OCI-LY1 (cell line): Measurements from ENCODE around the gene GFER.

Experiments used
- EZH2 ChIP-seq: fragments of 200-600 bp; sonication (generic), shearing (Covaris generic); IDR thresholded peaks from 2 replicates; pipeline ENCODE4 v1.8.0; 2017; ENCODE audit warnings: borderline replicate concordance, mixed run types, mild to moderate bottlenecking, antibody characterized with exemption, low read length, moderate library complexity, mixed read lengths
- TF ChIP-seq, protein P1 (sequence below): fragments of 200-600 bp; sonication (generic), shearing (Covaris generic); IDR thresholded peaks from 2 replicates; pipeline ENCODE4 v1.5.1; 2017; ENCODE audit warnings: mild to moderate bottlenecking, antibody characterized with exemption, low read length, moderate library complexity, mixed read lengths

DNA sequence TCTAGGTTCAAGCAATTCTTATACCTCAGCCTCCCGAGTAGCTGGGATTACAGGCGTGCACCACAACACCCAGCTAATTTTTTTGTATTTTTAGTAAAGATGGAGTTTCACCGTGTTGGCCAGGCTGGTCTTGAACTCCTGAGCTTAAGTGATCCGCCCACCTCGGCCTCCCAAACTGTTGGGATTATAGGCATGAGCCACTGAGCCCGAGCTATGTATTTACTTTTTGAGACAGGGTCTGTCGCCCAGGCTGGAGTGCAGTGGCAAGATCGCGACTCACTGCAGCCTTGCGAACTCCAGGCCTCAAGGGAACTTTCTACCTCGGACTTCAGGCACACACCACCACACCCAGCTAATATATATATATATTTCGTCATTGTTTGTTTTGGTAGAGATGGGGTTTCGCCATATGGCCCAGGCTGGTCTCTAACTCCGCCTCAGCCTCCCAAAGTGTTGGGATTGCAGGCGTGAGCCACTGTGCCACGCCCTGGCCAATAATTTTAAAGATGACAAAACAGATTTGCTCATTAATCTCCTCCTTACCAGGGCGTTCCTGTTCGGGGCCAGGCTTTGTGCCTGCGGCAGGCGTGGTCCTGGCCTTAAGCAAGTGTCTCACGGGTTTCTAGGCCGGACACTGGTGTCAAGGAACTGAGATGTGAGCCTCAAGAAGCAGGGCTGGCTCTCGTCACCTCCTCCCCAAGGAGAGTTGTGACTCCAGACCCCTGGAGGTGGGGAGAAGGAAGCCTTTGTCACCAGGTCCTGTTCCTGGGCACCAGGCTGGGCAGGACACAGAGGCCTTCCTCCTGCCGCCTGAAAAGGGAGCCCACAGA, 31.3 kb downstream of the GFER start:
- TF ChIP-seq, protein P1, sequence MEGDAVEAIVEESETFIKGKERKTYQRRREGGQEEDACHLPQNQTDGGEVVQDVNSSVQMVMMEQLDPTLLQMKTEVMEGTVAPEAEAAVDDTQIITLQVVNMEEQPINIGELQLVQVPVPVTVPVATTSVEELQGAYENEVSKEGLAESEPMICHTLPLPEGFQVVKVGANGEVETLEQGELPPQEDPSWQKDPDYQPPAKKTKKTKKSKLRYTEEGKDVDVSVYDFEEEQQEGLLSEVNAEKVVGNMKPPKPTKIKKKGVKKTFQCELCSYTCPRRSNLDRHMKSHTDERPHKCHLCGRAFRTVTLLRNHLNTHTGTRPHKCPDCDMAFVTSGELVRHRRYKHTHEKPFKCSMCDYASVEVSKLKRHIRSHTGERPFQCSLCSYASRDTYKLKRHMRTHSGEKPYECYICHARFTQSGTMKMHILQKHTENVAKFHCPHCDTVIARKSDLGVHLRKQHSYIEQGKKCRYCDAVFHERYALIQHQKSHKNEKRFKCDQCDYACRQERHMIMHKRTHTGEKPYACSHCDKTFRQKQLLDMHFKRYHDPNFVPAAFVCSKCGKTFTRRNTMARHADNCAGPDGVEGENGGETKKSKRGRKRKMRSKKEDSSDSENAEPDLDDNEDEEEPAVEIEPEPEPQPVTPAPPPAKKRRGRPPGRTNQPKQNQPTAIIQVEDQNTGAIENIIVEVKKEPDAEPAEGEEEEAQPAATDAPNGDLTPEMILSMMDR = no peak
- no peak for TF ChIP-seq EZH2
